HepG2 (cell line): ENCODE measurements around the gene WDR7. TPM values are rescaled to one million over a fixed set of nuclear protein-coding genes. Genes with fewer than 3 reads are reported as not detected.

ENCODE experiments used
- ATAC-seq: fragments of 200-7000 bp; cut with Tn5 transposase; 3 replicates; pipeline ENCODE4 v1.9.1; 2020; ENCODE audit warnings: mild to moderate bottlenecking, moderate library complexity
- BruUV-seq: library from RNA; stranded (reverse); fragments of 400-500 nt; replicated peaks from 2 replicates; lab custom pipeline; 2021; lab: Mats Ljungman, UMichigan
- CTCF ChIA-PET: fragments of 300-600 bp; formaldehyde crosslinking; extraction: SDS; loops from one replicate; lab custom pipeline; 2021; ENCODE audit warnings: low total read pairs, inconsistent platforms, low intra/inter-chr PET ratio; lab: Yijun Ruan, JAX
- POLR2A ChIA-PET: fragments of 350-600 bp; sonication (Branson Sonifier 250); formaldehyde crosslinking; loops from one replicate; lab custom pipeline; 2020; ENCODE audit warnings: antibody characterized with exemption, inconsistent platforms; lab: Yijun Ruan, JAX
- DNase-seq: peaks from one replicate; pipeline ENCODE4 v3.0.0-alpha.2; 2015; ENCODE audit warnings: low spot score
- FAIRE-seq: peaks from 3 replicates; lab custom pipeline; 2011; peaks lifted over from hg19 to GRCh38; lab: Jason Lieb, UNC
- H2AFZ ChIP-seq: one replicate; pipeline ENCODE4 v1.6.1; 2011; ENCODE audit warnings: low read length, inconsistent platforms
- H3K27ac ChIP-seq: fragments of 300-600 bp; 3 replicates; pipeline ENCODE4 v1.8.0; 2011; ENCODE audit warnings: mixed run types, mild to moderate bottlenecking, mixed read lengths, low read length, inconsistent platforms; ENCODE audit not compliant: insufficient read depth; ENCODE audit errors: extremely low read length
- H3K27me3 ChIP-seq, 2 experiments: fragments of 200-600 bp in 1 of 2; 2 replicates in 1 of 2; 3 replicates in 1 of 2; pipeline versions ENCODE4 v1.6.0 to v1.8.0; 2011; ENCODE audit warnings: low read length in 2 of 2, mild to moderate bottlenecking in 2 of 2, moderate library complexity in 2 of 2, inconsistent platforms in 1 of 2; ENCODE audit not compliant: insufficient read depth in 2 of 2, control insufficient read depth in 1 of 2
- H3K36me3 ChIP-seq, 2 experiments: fragments of 200-600 bp in 1 of 2; replicated peaks in 1 of 2; 2 replicates in 1 of 2; 3 replicates in 1 of 2; pipeline versions ENCODE4 v1.5.1 to v1.8.0; 2011; ENCODE audit warnings: low read length in 2 of 2, inconsistent platforms in 1 of 2; ENCODE audit not compliant: insufficient read depth in 2 of 2, control insufficient read depth in 1 of 2
- H3K4me1 ChIP-seq: 2 replicates; pipeline ENCODE4 v1.5.1; 2012; ENCODE audit warnings: low read length, inconsistent platforms; ENCODE audit not compliant: insufficient read depth
- H3K4me2 ChIP-seq: 2 replicates; pipeline ENCODE4 v1.6.0; 2011; ENCODE audit warnings: low read depth, low read length, inconsistent platforms
- H3K4me3 ChIP-seq, 3 experiments: fragments of 200-600 bp in 1 of 3; sonication (generic), shearing (Covaris generic) in 1 of 3; replicated peaks in 1 of 3; 2 replicates each; pipeline ENCODE4 v1.5.1; 2011 to 2016; ENCODE audit warnings: low read length in 3 of 3, inconsistent platforms in 2 of 3, low read depth in 2 of 3, mild to moderate bottlenecking in 2 of 3, control low read depth in 1 of 3, mixed read lengths in 1 of 3; ENCODE audit not compliant: insufficient read depth in 1 of 3
- H3K79me2 ChIP-seq: one replicate; pipeline ENCODE4 v1.6.1; 2011; ENCODE audit warnings: low read length, inconsistent platforms; ENCODE audit not compliant: insufficient read depth
- H3K9ac ChIP-seq: 2 replicates; pipeline ENCODE4 v1.6.0; 2011; ENCODE audit warnings: mild to moderate bottlenecking, low read depth, low read length, inconsistent platforms; ENCODE audit not compliant: insufficient read depth
- H3K9me3 ChIP-seq: 2 replicates; pipeline ENCODE4 v1.5.1; 2012; ENCODE audit warnings: mild to moderate bottlenecking, low read length
- H4K20me1 ChIP-seq: 2 replicates; pipeline ENCODE4 v1.6.0; 2011; ENCODE audit warnings: inconsistent platforms, mild to moderate bottlenecking, low read length, moderate library complexity; ENCODE audit not compliant: insufficient read depth
- CTCF ChIP-seq: sonication (generic); formaldehyde crosslinking; IDR thresholded peaks from 2 replicates; pipeline ENCODE4 v1.5.0; 2020; ENCODE audit warnings: mild to moderate bottlenecking, missing genetic modification reagents, moderate library complexity
- KAT2B ChIP-seq: fragments of 150-350 bp; IDR thresholded peaks from 2 replicates; pipeline ENCODE4 v1.6.1; 2014; ENCODE audit warnings: low read depth, low read length, borderline replicate concordance
- SIX1 ChIP-seq: sonication (generic); formaldehyde crosslinking; IDR thresholded peaks from 2 replicates; pipeline ENCODE4 v1.4.0; 2020; ENCODE audit warnings: missing genetic modification reagents, borderline replicate concordance
- WIZ ChIP-seq: sonication (generic); formaldehyde crosslinking; IDR thresholded peaks from 2 replicates; pipeline ENCODE4 v1.5.1; 2020; ENCODE audit warnings: mild to moderate bottlenecking, missing genetic modification reagents
- ZNF333 ChIP-seq: sonication (generic); formaldehyde crosslinking; IDR thresholded peaks from 2 replicates; pipeline ENCODE4 v1.4.0; 2020; ENCODE audit warnings: mild to moderate bottlenecking, missing genetic modification reagents, borderline replicate concordance
- ZSCAN20 ChIP-seq: sonication (generic); formaldehyde crosslinking; IDR thresholded peaks from 2 replicates; pipeline ENCODE4 v1.4.0; 2020; ENCODE audit warnings: missing genetic modification reagents, mild to moderate bottlenecking, borderline replicate concordance
- WGBS: methylation state at CpG from one replicate; pipeline ENCODE4 v1.1.6; 2017; ENCODE audit warnings: low lambda C conversion rate; 5-methylcytosine and 5-hydroxymethylcytosine counted together
- in situ Hi-C: cut with HindIII; loops from 2 replicates; pipeline ENCODE4 v1.10.0; 2017; ENCODE audit warnings: low pct_unique_long_range_greater_than_20kb; ENCODE audit not compliant: extremely low pct_ligation_motif_present
- intact Hi-C: fragments of 100-400 bp; cut with micrococcal nuclease; formaldehyde crosslinking; loops from one replicate; pipeline ENCODE4 v1.10.0; 2022; ENCODE audit not compliant: unreplicated experiment
- polyA plus RNA-seq, 8 experiments: library from polyadenylated mRNA; depleted of rRNA in 3 of 8; stranded (reverse) in 7 of 8; unstranded in 1 of 8; fragments of >200 nt; fragmentation: Illumina TruSeq in 4 of 8; extraction: Trizol in 4 of 8; gene quantifications; 2 replicates each; pipeline versions ENCODE4 v1.2.1 to v1.2.3, GENCODE V29; 2011 to 2016; ENCODE audit warnings: low read depth in 4 of 8, missing spikeins in 1 of 8, mixed read lengths in 1 of 8; ENCODE audit not compliant: insufficient read depth in 1 of 8
- total RNA-seq, 5 experiments: library from RNA; depleted of rRNA; stranded (reverse); fragments of >200 nt; fragmentation: Illumina TruSeq; extraction: Trizol; gene quantifications; 2 replicates each; pipeline ENCODE4 v1.2.3, GENCODE V29; 2016; ENCODE audit warnings: low read depth in 1 of 5

WDR7 gene
- total and polyA plus RNA-seq, 2 of the 13 experiments (the other 11 are each of a cell fraction or from before 2014, with no cell fraction given): 2.0 to 7.8 TPM

DNA sequence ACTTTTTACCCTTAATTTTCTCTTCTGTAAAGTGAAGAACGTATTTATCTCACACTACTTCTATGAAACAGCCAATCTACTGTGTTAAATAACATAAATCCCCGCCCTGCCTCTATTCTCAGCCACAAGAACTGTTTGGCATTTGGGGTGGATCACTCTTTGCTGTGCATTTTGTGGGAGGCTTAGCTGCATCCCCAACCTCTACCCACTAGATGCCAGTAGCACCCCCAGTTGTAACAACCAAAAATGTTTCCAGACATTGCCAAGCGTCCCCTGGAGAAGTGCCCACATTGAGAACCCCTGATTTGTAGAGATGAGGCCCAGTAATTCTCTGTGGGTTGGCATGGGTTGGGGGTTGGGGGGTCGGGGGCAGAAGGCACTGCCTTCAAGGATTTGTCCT lies 401.0 kb downstream of the WDR7 start:
- 8% methylated on average over 4 of the region's 4 CpGs for WGBS
- no peak for ATAC-seq
- intact Hi-C loops: no loop called here

GRCh38 chr18:57052759-57053158 lies 401.6 kb downstream of the WDR7 start:
- Histone ChIP-seq H3K4me2 (no peak overlapping the region), H2AFZ (no peak overlapping the region), H4K20me1 (no peaks in the 10 kb centered on the region), H3K27me3 (peaks cover 3 to 7% of the 10 kb centered on the region in 2 experiments; a peak in 2 of 5 replicates), H3K36me3 (no peaks in the 10 kb centered on the region), H3K4me1 (peaks cover 10% of the 10 kb centered on the region), H3K79me2 (no peaks in the 10 kb centered on the region), H3K27ac (no peak overlapping the region), H3K9me3 (no peaks in the 10 kb centered on the region), H3K9ac (no peak overlapping the region), H3K4me3 (no peak overlapping the region)
- BruUV-seq: no TSS peak
- ChIA-PET POLR2A (no interaction called here), CTCF (no interaction called here)
- no peak for TF ChIP-seq ZNF333 (CRISPR knock-in tag)
- TF ChIP-seq ZSCAN20 (CRISPR knock-in tag): no peak
- TF ChIP-seq KAT2B: peak; percentile 64
- TF ChIP-seq SIX1 (CRISPR knock-in tag): no peak
- ATAC-seq (no peak), DNase-seq (no peak), FAIRE-seq (no peak)
- 36% methylated on average over 2 of the region's 5 CpGs for WGBS
- in situ Hi-C loops: no loop called here
- intact Hi-C loops: no loop called here

More for the DNA sequence above, 401.0 kb downstream of the WDR7 start:
- FAIRE-seq: no peak
- H3K4me3 ChIP-seq: no peak overlapping the region
- no TSS peak for BruUV-seq
- no peaks in the 10 kb centered on the region for H3K9me3 ChIP-seq
- no peak overlapping the region for H3K9ac ChIP-seq
- H3K27ac ChIP-seq: no peak overlapping the region
- CTCF ChIA-PET: no interaction called here
- no peaks in the 10 kb centered on the region for H4K20me1 ChIP-seq
- TF ChIP-seq CTCF (0 out of 2 replicates have a peak, but pooled peaks have one; percentile 3), WIZ (CRISPR knock-in tag) (no peak)
- TF ChIP-seq, all 625 proteins: peak for 1
- no peak for DNase-seq
- Histone ChIP-seq H3K4me2 (no peak overlapping the region), H2AFZ (no peak overlapping the region), H3K36me3 (no peaks in the 10 kb centered on the region), H3K79me2 (no peaks in the 10 kb centered on the region), H3K27me3 (peaks cover 3 to 8% of the 10 kb centered on the region in 2 experiments; a peak in 2 of 5 replicates), H3K4me1 (peaks cover 10% of the 10 kb centered on the region)
- in situ Hi-C loops: no loop called here
- POLR2A ChIA-PET: no interaction called here
